Ramos (cell line): Measurements from ENCODE around the gene TPRG1L.

ENCODE experiments used
- in situ Hi-C: fragments of 300-500 bp; cut with MboI; formaldehyde crosslinking; loops from one replicate; pipeline ENCODE4 v1.14.3; 2022; ENCODE audit warnings: low sequenced_read_pairs; ENCODE audit not compliant: unreplicated experiment

Gene TPRG1L

GRCh38 chr1:3656450-3657095 lies 31.8 kb downstream of the TPRG1L start:
- in situ Hi-C loops = loop anchor here (25.0 kb wide), 1 partner anchor 381 kb away; no protein-coding TSS in a partner anchor

- in situ Hi-C loops = loop anchor here (25.0 kb wide), 1 partner anchor 380 kb away; no protein-coding TSS in a partner anchor
Measured at GRCh38 chr1:3657096-3657475, 32.3 kb downstream of the TPRG1L start.

GRCh38 chr1:3657578-3658230 lies 32.9 kb downstream of the TPRG1L start:
- in situ Hi-C loops = loop anchor here (25.0 kb wide), 1 partner anchor 380 kb away; no protein-coding TSS in a partner anchor

GRCh38 chr1:3658231-3658615 lies 33.4 kb downstream of the TPRG1L start:
- in situ Hi-C loops = loop anchor here (25.0 kb wide), 1 partner anchor 379 kb away; no protein-coding TSS in a partner anchor

- in situ Hi-C loops = loop anchor here (25.0 kb wide), 1 partner anchor 378 kb away; no protein-coding TSS in a partner anchor
Measured at GRCh38 chr1:3659093-3659492, 34.3 kb downstream of the TPRG1L start.

GRCh38 chr1:3660704-3661103 lies 35.9 kb downstream of the TPRG1L start:
- in situ Hi-C loops = loop anchor here (25.0 kb wide), 1 partner anchor 377 kb away; no protein-coding TSS in a partner anchor

- in situ Hi-C loops = loop anchor here (25.0 kb wide), 1 partner anchor 376 kb away; no protein-coding TSS in a partner anchor
Measured at GRCh38 chr1:3661631-3662030, 36.8 kb downstream of the TPRG1L start.

GRCh38 chr1:3662080-3662671 lies 37.4 kb downstream of the TPRG1L start:
- in situ Hi-C loops = loop anchor here (25.0 kb wide), 1 partner anchor 375 kb away; no protein-coding TSS in a partner anchor

GRCh38 chr1:3663999-3664699 lies 39.3 kb downstream of the TPRG1L start:
- in situ Hi-C loops = loop anchor here (25.0 kb wide), 1 partner anchor 373 kb away; no protein-coding TSS in a partner anchor

- in situ Hi-C loops = loop anchor here (25.0 kb wide), 1 partner anchor 372 kb away; no protein-coding TSS in a partner anchor
Measured at GRCh38 chr1:3664700-3665375, 40.0 kb downstream of the TPRG1L start.

GRCh38 chr1:3668148-3668547 lies 43.3 kb downstream of the TPRG1L start:
- in situ Hi-C loops = loop anchor here (25.0 kb wide), 1 partner anchor 369 kb away; no protein-coding TSS in a partner anchor

- in situ Hi-C loops = loop anchor here (25.0 kb wide), 1 partner anchor 369 kb away; no protein-coding TSS in a partner anchor
Measured at GRCh38 chr1:3668585-3669300, 43.9 kb downstream of the TPRG1L start.

GRCh38 chr1:3669421-3669821 lies 44.6 kb downstream of the TPRG1L start:
- in situ Hi-C loops = loop anchor here (25.0 kb wide), 1 partner anchor 368 kb away; no protein-coding TSS in a partner anchor

- in situ Hi-C loops = loop anchor here (25.0 kb wide), 1 partner anchor 367 kb away; no protein-coding TSS in a partner anchor
Measured at GRCh38 chr1:3669971-3670431, 45.2 kb downstream of the TPRG1L start.

- in situ Hi-C loops = loop anchor here (25.0 kb wide), 1 partner anchor 366 kb away; no protein-coding TSS in a partner anchor
Measured at GRCh38 chr1:3670823-3671265, 46.0 kb downstream of the TPRG1L start.

- in situ Hi-C loops = loop anchor here (25.0 kb wide), 1 partner anchor 366 kb away; no protein-coding TSS in a partner anchor
Measured at GRCh38 chr1:3671371-3672180, 46.8 kb downstream of the TPRG1L start.

GRCh38 chr1:3672231-3672970 lies 47.6 kb downstream of the TPRG1L start:
- in situ Hi-C loops = loop anchor here (25.0 kb wide), 1 partner anchor 365 kb away; no protein-coding TSS in a partner anchor
